ENCODE measurements around the gene CORO2B. TPM values are rescaled to one million over a fixed set of nuclear protein-coding genes. Genes with fewer than 3 reads are reported as not detected.

The CORO2B gene
- total RNA-seq, 1 donor from 2014 or later, result 0.77 TPM

DNA sequence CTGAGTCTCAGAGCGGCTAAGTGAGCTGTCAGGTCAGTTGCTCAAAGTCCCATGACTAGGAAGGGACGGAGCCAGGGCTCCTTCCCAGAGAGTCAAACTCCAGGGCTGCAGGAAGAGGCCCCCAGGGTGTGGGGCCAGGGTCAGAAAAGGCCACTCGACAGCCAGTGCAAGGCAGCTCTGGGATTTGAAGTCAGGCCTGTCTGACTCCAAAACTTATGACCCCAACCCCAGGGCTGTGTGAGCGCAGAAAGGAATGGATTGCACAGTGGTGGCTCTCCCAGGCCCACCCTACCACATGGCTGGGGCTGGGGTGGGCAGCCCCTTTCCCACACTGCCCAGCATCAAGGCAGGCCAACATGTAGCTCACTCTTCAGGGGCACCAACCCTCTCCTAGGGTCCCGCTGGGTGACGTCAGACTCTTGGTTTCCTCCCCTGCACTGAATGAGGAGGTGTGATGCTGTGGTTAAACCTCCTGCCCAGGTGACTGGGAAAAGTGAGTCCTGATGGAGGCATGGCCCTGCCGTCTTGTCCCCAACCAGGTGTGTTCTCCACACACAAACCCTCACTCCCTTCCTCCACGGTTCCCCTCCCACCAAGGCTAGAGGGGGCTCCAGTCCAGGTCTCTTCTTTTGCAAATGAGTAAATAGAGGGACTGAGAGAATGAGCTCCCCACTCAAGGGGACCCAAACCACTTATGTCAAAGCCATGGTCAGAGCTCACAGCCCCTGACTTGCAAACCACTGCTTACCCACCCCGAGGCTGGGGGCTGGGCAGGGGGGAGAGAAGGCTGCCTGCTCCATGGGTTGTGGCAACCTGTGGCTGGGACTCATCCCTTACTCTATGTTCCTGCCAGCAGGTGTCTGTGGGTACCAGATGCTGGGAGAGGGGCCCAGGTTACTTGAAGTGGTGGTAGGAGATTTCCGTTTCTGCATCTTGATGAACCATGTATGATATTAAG, 23.8 kb upstream of the CORO2B start:
- no peak for DNase-seq (ENCODE audit: low read depth in 2 of 2)

DNA sequence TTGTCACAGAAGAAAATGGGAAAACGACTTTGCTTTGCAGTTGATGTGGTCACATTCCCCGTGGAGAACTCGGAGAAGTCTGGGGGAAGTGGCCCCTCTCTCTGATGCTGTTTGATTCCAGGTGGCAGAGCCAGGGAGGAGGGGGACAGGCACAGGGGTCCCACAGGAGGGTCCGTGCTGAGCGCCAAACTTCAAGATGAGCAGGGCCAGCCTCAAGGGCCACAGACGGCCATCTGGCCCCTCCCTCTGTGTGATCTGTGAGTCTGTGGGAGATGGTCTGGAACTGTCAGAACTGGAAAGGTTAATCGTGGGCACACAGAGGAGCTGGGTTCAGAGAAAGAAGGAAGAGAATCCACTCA, 23.1 kb upstream of the CORO2B start:
- DNase-seq (ENCODE audit: low read depth in 2 of 2), result no peak

DNA sequence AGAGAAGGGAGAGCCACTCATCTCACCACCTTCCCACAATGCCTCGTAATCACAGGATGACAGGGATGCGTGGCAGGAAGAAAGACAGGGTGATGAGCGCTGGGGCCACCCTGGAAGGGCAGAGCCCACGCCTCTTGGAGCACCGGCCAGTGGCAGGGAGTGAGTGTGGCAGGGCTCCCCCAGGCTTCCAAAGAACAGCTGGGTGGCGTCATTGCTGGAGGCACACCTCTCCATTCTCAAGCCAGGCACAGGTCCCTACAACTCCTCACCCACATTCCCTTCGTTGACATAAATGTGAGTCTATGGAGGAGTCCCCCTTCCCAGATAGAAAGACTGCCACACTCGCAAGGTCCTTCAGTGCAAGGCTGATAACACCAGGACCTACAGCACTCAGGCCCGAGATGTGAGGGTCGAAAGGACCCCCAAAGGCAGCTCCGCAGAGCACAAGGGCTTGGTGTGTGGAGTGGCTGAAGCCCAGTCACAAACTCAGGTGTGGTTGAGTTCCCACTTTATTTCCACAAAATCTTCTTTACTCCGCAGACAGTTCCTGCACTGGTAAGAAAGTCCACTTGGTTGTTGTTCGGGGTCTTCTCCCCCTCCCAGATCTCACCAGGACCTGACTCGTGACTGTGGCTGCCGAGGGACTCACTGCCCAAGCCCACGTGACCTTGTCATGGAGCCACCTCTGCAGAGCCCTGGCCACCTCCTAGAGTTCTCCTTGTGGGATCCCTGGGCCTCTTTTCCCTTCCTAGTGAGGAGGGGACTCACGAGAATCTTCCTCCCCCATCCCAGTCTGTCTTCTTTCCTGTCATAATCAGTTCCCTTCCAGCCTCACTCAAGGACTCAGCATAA, 22.4 kb upstream of the CORO2B start:
- no peak for DNase-seq (ENCODE audit: low read depth in 2 of 2)

DNA sequence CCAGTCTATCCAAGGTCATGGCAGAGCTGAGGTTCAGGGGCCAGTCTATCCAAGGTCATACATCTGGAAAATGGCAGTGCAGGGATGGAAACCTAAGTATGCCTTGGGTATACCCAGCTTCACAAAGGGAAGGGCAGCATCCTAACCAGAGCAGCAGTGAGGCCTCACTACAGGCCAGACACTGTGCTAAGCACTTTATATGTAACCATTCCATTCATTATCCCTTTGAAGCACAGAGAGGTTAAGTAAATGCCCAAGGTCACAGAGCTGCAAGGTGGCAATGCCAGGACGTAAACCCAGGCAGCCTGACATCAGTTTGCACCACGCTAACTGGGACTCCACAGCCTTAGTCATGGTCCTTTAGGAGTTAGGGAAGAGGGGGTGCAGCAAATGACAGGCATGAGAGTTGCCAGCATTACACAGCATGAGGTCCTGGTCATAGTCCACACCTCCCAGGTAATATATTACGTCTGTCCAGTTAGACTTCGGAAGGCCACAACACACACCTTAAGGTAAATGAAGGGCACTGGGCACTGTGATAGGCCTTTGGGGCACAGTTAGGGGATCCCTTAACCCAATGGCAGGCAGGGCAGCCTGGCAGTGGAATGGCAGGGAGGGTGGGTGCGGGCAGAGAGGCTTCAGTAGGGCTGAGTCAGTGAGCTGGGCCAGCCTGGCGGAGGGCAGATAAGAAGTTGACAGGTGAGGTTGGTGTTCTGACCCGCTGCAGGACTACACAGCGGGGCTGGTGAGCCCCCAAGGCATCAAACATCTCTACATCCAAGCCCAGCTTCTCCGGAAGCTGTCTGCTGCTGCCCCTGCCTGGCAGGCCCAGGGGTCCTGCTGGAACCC, 21.1 kb upstream of the CORO2B start:
- no peak for DNase-seq (ENCODE audit: low read depth in 2 of 2)

DNA sequence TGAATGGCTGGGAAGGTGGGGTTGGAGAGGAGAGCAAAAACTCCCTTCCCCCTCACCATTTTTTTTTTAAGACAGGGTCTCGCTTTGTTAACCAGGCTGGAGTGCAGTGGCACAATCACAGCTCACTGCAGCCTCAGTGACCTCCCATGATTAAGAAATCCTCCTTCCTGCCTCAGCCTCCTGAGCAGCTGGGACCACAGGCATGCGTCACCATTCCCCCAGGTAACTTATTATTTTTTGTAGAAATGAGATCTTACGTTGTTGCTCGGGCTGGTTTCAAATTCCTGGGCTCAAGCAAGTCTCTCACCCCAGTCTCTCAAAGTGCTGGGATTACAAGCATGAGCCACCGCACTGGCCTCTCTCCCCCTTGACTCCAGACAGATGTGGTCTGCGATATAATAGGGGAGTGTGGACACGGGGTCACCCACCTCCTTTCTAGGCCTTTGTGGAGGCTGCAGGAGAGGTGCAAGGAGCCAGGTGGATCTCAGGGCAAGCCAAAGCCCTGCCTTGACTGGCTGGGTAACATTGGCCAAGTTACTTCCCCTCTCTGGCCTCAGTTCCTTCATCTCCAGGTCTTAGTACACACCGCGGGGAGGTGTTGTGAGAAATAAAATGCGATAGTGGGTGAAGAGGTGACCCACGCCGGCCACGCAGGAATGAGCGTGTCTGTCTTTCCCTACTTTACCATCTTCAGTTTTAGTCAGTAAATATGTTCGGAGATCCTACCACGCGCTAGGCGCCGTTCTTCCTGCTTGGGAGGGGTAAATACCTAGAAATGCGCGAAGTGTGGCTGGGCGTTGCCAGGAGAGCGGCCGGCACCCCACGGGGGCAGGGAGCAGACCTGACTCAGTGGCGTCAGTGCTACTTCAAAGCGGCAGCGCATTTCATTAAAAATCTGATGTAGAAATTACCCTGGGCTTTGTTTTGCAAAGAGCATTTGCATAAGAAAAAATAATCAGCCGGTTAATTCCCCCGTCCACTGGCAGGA, 20.2 kb upstream of the CORO2B start:
- no peak for DNase-seq (ENCODE audit: low read depth in 2 of 2)

DNA sequence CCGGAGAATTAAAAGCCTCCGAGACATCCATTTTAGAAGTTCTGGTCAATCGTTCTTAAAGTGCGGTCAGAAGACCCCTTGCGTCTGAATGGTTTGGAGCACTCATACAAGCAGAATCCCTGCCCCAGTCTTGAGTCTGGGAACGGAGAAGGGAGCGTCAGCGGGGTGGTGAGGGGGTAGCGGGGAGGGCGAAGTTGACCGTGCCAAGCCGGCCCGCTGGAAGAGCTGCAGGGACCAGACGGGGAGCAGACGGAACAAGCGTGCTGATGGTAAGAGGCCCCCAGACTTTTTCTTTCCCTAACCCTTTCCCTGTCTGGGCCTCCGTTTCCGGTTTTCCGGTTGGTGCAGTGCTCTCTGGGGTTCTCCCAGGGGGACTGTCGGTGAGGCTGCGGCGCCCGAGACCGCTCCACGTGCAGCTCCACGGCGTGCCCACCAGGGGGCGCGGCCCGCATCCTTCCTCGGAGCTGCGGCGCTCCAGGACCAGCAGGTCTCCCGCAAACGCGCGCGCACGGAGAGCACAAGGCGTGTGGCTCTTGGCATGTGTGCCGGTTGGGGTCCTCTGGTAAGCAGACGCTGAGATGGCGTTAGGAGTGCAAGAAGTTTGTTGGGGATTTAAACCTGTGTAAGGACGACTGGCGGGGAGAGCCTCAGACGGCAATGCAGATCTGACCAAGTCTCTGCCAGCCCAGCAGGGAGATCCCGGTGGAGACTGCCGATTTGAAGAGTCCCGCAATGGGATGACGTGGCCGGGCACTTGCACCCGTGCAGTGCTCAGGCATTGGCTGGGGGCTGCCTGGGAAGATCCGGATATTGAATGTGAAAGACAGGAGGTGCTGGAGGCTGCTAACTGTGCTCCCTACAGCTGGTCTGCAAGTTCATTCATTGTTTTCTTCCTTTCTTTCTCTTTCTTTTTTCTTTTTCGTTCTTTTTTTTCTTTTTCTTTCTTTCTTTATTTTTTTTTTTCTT, 19.2 kb upstream of the CORO2B start:
- DNase-seq (ENCODE audit: low read depth in 2 of 2), result peak in 1 of 2 donors; percentile 65

DNA sequence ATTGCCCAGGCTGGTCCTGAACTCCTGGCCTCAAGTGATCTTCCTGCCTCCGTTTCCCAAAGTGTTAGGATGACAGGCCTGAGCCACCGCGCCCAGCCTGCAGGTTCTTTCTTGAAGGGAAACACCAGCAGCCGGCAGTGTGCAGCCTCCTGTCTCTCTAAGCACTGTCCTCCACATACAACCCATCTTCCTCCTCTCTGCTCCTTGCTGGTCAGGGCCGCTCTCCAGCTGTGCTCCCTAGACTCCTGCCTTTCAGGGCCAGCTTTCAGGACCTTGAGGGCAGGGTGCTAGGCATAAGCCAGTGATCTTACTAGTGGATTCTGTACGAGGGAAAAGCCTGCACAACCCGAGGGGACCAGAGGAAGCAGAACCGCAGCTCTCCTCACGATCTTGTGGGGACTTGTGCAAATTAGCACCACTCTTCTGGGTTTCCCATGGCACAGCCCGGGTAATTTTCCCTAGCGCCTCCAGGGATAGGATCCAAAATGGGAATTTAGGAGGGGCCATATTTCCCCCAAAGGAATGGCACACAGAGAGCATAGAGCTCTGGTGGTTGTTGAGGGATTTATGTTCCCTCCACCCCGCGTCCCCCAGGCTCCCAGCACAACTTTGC, 18.2 kb upstream of the CORO2B start:
- no peak for DNase-seq (ENCODE audit: low read depth in 2 of 2)

DNA sequence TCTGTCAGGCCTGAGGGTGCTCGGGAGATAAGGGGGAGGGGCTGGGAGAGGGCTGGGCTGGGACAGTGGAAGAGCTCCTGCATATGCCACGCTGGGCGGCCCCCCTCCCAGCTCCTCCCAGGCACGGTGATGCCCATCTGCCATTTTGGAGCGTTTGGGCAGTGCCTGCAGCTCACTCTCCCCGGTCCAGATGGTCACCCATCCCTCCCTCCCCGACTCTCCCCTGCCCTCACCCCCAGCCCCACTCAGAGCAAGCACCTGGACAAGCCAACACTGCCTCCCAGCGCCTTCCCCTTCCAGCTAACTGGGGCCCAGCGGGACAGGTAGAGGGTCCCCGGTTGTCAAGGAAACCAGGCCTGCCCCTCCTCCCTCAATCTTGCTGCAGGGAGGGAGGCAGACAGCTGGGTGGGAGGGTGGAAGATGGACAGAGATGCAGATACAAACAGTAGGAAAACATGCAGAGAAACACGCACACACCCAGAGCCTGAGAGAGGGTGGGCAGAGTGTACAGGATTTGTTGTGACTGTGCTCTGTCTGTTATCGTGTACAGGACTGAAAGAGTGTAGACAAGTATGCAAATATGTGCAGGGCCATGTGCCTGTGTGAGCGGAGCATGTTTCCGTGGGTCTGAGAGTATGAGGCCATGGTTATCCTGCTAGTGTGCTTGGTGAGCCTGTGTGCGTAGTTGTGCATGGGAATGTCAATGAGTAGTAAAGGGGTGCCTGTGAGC, 17.5 kb upstream of the CORO2B start:
- DNase-seq (ENCODE audit: low read depth in 2 of 2), result no peak

DNA sequence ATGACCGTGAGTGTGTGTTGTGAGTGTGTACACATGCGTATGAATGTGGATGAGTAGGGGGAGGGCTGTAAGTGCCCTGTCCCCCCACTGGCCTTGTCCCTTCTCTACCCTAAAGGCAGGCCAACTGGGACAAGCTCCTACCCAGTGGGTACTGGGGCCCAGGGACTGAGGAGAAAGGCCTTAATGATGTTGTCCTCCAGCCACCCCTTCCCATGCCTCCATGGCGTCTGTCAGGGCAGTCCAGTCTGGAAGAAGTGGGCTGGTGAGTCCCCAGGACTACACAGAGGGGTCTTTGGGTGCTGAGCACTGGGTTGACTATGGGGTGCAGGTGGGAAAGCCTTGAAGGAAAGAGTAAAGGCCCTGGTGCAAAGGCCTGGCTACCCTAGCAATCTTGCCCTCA, 16.9 kb upstream of the CORO2B start:
- DNase-seq (ENCODE audit: low read depth in 2 of 2), result no peak

DNA sequence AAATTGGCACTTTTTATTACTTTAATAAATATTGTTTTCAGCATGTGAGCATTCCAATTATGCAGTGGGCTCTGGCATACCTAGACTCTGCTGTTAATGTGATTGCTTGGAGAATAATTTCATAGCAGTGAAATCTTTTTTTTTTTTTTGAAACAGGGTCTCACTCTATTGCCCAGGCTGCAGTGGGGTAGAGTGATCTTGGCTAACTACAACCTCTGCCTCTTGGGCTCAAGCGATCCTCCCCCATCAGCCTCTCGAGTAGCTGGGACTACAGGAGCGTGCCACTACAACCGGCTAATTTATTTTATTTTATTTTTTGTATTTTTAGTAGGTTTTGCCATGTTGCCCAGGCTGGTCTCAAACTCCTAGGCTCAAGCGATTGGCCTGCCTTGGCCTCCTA, 14.6 kb upstream of the CORO2B start:
- no peak for DNase-seq (ENCODE audit: low read depth in 2 of 2)

DNA sequence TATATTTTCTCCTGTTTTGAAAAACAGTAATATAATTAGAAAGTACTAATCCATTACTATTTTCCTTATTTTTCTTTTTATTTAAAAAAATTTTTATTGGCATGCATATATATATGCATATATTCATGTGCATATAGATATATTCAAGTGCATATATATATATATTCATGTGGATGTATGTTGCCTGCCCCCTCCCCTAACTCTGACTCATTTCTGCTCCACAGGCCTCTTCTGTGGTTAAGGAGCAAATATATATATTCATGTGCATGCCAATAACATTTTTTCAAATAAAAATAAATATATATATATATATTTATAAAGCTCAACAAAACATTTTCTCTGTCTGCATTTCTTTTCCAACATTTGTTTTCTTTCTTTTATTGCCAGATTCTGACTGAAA, 13.6 kb upstream of the CORO2B start:
- no peak for DNase-seq (ENCODE audit: low read depth in 2 of 2)

DNA sequence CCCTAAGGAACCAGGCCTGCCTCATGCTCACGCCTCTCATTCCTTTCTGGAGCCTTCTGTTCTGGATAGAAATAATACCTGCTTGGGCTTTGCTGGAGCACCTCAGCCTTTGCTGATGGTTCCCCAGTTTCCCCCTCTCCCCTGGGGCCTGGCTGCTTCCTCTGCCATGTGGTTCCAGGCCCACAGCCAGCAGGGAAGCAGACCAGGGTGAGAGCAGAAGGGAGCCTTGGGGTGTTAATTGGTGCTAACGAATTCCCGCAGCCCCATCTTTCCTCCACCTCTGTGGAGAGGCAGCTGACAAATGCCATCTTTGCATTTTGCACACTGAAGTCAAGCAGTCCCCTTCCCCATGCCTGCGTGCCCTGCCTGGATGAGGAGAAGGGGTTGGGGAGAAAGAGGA, 13.1 kb upstream of the CORO2B start:
- DNase-seq (ENCODE audit: low read depth in 2 of 2), result no peak

DNA sequence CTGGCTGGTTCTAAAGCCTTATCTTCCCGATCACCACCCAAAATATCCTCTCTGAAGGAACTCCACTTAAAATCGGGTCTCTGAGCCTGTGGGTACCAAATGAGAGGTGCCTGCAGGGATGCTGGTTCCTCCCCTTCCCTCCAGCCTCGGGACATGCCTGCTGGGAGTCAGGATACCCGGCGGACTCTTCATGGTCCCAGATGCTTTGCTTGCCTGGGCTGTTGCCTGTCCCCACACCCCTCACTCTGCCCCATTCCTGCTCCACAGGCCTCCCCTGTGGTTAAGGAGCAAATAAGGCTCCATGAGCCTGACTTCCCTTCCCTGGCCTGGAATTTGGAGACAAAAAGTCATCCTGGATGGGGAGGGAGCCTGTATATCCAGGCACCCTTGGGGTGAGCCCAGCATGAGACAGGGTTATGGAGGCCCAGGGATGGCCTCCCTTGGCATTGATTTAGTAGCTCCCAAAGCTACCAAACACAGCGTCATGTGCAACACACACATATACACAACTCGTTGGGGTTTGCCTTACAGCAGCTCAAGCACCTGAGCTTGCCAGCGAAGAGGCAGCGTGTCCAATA, 12.3 kb upstream of the CORO2B start:
- no peak for DNase-seq (ENCODE audit: low read depth in 2 of 2)

DNA sequence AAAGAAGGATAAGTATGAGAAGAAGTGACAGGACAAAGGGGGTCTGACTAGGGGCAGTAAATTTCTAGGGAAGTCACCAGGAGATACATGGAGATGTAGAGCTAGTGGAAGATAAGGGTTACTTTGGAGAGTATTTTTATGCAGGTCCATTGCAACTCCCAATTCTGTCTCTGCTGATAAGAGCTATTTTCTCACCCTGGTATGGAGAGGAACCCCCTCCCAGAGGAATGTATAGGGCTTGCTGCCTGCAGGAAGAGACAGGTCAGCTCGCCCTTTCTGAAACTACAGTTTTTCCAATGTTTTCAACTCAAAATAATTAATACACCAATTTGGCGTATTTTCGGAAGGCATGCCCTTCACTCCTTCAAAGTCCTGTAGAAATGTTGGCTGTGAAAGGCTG, 11.4 kb upstream of the CORO2B start:
- DNase-seq (ENCODE audit: low read depth in 2 of 2), result no peak

DNA sequence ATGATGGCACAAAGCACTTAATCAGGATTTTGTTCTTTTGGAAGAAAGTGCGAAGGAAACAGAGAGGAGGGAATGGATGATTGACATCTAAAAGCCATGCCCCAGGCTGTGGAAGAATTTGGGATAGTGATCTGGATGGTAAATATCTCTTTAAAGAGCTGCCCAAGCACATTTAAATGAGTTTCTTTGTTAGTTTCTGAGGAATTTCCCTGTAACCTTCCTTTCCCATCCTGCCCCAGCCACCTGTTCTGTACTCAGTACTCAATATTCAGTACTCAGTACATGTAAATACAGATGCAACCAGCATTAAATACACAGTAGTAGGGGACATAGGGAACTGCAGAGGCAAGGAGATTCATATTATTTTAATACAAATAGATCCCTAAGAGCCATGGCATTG, 7.8 kb upstream of the CORO2B start:
- DNase-seq (ENCODE audit: low read depth in 2 of 2), result no peak

DNA sequence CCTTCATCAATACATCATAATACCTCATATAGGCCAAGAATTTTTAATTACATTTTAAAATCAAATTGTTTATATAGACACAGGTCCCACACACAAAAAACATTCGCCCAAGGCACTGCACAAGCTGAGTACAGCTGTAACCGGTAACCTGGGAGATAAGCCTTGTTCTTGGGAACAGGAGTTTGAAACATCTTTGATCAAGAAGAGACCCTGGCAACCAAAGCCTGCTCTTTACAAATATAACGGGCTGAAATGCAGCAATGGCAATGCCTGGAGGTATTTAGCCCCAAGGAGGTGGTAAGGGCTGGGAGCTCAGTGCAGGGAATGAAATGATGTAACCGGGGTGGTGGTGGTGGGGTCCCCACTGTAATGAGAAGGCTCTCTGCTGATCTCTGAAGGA, 7.2 kb upstream of the CORO2B start:
- no peak for DNase-seq (ENCODE audit: low read depth in 2 of 2)

DNA sequence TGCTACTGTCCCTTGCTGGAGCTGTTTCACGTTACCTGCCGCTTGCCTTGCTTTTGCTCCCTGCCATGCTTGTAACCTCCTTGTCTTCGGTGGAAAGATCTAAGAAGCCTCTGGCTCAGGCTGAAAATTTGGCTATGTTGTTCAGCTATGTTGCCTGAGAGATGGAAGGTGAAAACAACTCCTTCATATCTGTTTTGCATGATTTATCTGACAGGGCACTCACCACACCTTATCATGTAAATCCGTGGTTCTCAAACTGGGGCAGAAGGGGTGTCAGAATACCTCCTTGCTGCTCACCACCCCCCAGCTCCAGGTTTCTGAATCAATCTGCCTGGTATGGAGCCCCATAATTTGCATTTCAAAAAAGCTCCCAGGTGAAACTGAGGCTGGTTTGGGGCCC, 6.5 kb upstream of the CORO2B start:
- no peak for DNase-seq (ENCODE audit: low read depth in 2 of 2)

DNA sequence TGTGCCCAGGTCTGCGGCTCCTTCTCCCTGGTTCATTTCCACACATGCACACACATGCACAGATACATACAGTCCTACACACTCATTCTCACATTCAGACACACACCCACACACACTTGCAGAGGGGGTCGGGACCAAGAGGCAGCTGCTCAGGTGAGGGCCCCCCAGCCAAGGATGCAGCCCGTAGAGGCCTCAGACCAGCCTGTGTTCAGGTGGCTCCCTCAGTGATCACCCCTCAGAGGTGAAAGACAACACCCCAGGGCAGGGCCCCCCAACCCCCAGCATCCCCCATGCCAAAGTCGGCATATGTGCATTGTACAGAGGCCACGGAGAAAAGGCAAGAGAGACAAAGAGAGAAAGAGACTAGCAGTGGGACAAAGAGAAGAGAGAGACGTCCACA, 5.9 kb upstream of the CORO2B start:
- no peak for DNase-seq (ENCODE audit: low read depth in 2 of 2)
